GM12872 (cell line): ENCODE measurements around the gene SCRT2.

Source experiments
- TF ChIP-seq, protein P1 (sequence below): IDR thresholded peaks from 3 replicates; pipeline ENCODE4 v1.5.1; 2011; ENCODE audit warnings: low read depth, mild to moderate bottlenecking, low read length, moderate library complexity; ENCODE audit not compliant: insufficient read depth

Gene SCRT2

DNA sequence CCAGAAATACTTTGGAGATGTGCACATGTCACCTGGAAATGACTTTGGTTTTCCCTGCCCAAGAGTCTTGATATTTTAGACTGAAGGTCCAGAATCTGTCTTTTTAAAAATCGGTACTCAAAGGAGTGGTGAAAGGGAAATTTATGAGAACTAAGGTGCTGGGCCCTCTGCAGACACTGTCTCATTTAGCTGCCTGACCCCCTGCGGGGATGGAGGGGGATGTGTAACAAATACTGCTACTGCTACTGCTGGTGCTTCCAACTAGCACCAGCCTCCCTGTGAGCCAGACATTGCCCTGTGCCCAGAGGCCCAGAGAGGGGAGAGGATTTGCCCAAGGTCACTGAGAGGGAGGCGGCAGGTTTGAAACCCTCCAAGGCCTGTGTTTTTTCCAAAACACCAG lies 7.0 kb downstream of the SCRT2 start:
- TF ChIP-seq, protein P1, sequence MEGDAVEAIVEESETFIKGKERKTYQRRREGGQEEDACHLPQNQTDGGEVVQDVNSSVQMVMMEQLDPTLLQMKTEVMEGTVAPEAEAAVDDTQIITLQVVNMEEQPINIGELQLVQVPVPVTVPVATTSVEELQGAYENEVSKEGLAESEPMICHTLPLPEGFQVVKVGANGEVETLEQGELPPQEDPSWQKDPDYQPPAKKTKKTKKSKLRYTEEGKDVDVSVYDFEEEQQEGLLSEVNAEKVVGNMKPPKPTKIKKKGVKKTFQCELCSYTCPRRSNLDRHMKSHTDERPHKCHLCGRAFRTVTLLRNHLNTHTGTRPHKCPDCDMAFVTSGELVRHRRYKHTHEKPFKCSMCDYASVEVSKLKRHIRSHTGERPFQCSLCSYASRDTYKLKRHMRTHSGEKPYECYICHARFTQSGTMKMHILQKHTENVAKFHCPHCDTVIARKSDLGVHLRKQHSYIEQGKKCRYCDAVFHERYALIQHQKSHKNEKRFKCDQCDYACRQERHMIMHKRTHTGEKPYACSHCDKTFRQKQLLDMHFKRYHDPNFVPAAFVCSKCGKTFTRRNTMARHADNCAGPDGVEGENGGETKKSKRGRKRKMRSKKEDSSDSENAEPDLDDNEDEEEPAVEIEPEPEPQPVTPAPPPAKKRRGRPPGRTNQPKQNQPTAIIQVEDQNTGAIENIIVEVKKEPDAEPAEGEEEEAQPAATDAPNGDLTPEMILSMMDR, result no peak

DNA sequence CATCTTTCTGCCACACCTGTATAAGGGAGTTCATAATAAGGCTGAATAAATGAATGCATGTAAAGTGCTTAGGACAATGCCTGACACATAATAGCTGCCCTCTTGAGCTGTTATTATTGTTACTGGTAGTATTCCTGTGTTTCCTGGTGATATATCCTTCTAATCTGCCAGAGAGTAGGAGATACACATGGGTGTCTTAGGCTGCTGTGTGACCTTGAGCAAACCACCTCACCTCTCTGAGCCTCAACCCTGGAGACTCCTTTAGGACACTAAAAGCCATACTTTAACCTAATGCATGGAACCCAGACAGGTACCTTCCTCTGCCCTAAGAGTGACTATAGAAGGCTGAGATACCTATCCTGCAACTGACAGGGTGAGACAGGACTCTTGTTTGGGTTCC lies 7.6 kb downstream of the SCRT2 start:
- TF ChIP-seq, protein P1, result no peak

- TF ChIP-seq, protein P1, result peak; percentile 94
These were observed 8.1 kb downstream of the SCRT2 start for GRCh38 chr20:667351-668034.

GRCh38 chr20:666877-667276 lies 8.7 kb downstream of the SCRT2 start:
- TF ChIP-seq, protein P1, result no peak

DNA sequence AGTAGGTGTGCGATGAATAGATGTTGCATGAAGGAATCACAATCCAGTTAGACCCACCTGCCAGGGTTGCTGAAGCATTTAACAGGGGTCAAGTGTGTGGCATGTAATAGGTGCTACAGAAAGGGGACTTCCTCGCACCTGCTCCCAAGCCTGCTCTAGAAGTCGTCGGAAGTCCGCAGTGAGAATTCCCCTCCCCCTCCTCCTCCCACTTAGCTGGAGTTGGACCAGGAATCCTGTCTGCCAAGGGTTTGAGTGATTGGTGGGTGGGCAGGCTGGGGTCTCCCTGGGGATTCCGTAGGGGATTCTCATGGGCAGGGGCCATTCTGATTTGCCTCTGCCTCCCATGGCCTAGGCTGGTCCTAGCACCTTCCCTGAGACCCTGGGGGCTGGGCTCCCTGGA lies 10.3 kb downstream of the SCRT2 start:
- TF ChIP-seq, protein P1, result no peak

DNA sequence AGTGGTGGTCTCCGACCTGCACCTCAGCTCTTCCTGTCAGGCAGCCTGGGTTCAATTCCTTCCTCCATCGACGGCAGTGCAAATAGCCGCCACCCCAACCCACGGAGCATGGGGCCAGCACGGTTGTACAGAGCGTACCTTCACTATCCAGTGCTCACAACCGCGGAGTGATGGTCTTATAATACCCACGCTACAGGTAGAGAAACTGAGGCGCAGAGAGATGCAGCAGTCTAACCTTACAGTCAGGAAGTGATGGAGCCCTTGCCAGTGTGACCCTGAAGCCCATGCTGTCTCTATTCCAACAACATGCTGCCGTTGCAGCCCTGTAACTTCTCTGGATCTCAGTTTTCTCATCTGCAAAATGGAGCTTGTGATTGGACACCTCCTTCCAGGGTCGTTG lies 11.0 kb downstream of the SCRT2 start:
- TF ChIP-seq, protein P1, result no peak

DNA sequence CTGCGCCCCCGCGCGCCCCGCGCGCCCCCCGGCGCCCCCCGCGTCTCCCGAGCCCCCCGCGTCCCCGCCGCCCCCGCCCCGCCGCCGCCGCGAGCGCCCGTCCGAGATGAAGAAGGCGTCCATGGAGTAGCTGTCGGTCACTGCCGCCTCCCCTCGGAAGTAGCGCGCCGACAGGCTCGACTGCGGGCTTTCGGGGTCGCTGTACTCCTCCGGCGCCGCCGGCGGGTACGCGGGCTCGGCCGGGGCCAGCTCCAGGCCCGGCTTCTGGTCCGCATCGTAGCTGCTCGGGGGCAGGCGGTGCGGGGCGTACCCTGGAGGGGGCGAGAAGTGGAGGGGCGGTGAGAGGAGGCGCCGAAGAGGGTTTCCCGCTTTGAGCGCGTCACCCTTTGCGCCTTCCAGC lies 11.5 kb downstream of the SCRT2 start:
- TF ChIP-seq, protein P1, result no peak
